H1 (cell line): ENCODE measurements around the gene TDRD1. TPM values are rescaled to one million over a fixed set of nuclear protein-coding genes. Genes with fewer than 3 reads are reported as not detected.

Source experiments
- CREB1 ChIP-seq: IDR thresholded peaks from 2 replicates; pipeline ENCODE4 v1.6.1; 2012; ENCODE audit warnings: inconsistent platforms
- POU5F1 ChIP-seq: IDR thresholded peaks from 2 replicates; pipeline ENCODE4 v1.6.1; 2011; ENCODE audit warnings: low read depth, mild to moderate bottlenecking, low read length, moderate library complexity
- RAD21 ChIP-seq, 2 experiments: IDR thresholded peaks in 1 of 2; conservative IDR thresholded peaks in 1 of 2; 2 replicates each; pipeline ENCODE4 v1.6.1; 2011; ENCODE audit warnings: low read depth in 2 of 2, low read length in 2 of 2, improper control_type of control experiment in 1 of 2, inconsistent platforms in 1 of 2, mild to moderate bottlenecking in 1 of 2, moderate library complexity in 1 of 2
- TEAD4 ChIP-seq: IDR thresholded peaks from 2 replicates; pipeline ENCODE4 v1.6.1; 2012; ENCODE audit warnings: low read depth, low read length, inconsistent platforms, mixed read lengths
- polyA plus RNA-seq, 7 experiments: library from polyadenylated mRNA; depleted of rRNA in 3 of 7; stranded (reverse) in 5 of 7; unstranded in 2 of 7; fragments of >200 nt in 5 of 7; fragments of 200-250 nt in 2 of 7; gene quantifications; 1 replicate in 5 of 7; 2 replicates in 1 of 7; 4 replicates in 1 of 7; pipeline versions ENCODE4 v1.2.1 to v1.2.3, GENCODE V29; 2011 to 2013; ENCODE audit warnings: missing spikeins in 2 of 7, mixed read lengths in 2 of 7
- total RNA-seq: library from RNA; stranded (reverse); fragmentation: NEBNext Ultra II Directional; extraction: Animal tissue kit (Norgen Biotek cat#: 25700); gene quantifications from 2 replicates; pipeline ENCODE4 v1.2.1, GENCODE V29; 2021
- TF ChIP-seq, protein P1 (sequence below): fragments of 300-600 bp; sonication (generic); IDR thresholded peaks from 2 replicates; pipeline ENCODE4 v1.7.1; 2012; ENCODE audit warnings: low read length, moderate library complexity, mild to moderate bottlenecking, inconsistent platforms; ENCODE audit not compliant: insufficient replicate concordance

Gene TDRD1
- total and polyA plus RNA-seq, 2 of the 8 experiments (the other 6 are each of a cell fraction or from before 2014, with no cell fraction given), result 0.02 to 0.71 TPM

DNA sequence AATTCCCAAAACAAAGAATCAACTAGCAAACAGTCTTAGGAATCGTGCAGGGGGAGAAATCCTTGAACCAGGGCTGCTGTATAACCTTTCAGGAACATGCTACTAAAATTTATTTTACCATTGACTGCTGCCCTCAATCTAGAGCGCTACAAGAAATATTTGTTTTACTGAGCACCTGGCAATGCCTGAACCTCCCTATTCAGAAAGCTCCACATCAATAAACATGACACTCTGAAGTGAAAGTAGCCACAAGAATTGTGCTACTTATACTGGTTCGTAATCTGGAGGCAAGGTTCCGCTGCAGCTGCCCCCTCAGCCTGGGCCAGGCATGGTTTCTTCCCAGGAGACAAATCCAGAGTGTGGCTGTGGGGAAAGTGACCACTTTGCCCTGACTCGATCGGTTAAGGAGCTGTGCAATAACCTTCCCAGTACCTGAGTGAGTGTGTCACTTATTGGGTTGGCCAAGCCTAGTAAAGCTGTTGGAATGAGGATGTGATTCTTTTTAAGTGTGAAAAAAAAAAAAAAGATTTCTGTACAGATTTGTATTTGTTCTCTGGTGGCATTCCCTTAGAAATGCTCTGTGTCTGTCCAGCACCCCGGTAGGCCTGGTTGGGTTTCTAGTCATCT, 67.6 kb downstream of the TDRD1 start (continued):
- TF ChIP-seq, protein P1, sequence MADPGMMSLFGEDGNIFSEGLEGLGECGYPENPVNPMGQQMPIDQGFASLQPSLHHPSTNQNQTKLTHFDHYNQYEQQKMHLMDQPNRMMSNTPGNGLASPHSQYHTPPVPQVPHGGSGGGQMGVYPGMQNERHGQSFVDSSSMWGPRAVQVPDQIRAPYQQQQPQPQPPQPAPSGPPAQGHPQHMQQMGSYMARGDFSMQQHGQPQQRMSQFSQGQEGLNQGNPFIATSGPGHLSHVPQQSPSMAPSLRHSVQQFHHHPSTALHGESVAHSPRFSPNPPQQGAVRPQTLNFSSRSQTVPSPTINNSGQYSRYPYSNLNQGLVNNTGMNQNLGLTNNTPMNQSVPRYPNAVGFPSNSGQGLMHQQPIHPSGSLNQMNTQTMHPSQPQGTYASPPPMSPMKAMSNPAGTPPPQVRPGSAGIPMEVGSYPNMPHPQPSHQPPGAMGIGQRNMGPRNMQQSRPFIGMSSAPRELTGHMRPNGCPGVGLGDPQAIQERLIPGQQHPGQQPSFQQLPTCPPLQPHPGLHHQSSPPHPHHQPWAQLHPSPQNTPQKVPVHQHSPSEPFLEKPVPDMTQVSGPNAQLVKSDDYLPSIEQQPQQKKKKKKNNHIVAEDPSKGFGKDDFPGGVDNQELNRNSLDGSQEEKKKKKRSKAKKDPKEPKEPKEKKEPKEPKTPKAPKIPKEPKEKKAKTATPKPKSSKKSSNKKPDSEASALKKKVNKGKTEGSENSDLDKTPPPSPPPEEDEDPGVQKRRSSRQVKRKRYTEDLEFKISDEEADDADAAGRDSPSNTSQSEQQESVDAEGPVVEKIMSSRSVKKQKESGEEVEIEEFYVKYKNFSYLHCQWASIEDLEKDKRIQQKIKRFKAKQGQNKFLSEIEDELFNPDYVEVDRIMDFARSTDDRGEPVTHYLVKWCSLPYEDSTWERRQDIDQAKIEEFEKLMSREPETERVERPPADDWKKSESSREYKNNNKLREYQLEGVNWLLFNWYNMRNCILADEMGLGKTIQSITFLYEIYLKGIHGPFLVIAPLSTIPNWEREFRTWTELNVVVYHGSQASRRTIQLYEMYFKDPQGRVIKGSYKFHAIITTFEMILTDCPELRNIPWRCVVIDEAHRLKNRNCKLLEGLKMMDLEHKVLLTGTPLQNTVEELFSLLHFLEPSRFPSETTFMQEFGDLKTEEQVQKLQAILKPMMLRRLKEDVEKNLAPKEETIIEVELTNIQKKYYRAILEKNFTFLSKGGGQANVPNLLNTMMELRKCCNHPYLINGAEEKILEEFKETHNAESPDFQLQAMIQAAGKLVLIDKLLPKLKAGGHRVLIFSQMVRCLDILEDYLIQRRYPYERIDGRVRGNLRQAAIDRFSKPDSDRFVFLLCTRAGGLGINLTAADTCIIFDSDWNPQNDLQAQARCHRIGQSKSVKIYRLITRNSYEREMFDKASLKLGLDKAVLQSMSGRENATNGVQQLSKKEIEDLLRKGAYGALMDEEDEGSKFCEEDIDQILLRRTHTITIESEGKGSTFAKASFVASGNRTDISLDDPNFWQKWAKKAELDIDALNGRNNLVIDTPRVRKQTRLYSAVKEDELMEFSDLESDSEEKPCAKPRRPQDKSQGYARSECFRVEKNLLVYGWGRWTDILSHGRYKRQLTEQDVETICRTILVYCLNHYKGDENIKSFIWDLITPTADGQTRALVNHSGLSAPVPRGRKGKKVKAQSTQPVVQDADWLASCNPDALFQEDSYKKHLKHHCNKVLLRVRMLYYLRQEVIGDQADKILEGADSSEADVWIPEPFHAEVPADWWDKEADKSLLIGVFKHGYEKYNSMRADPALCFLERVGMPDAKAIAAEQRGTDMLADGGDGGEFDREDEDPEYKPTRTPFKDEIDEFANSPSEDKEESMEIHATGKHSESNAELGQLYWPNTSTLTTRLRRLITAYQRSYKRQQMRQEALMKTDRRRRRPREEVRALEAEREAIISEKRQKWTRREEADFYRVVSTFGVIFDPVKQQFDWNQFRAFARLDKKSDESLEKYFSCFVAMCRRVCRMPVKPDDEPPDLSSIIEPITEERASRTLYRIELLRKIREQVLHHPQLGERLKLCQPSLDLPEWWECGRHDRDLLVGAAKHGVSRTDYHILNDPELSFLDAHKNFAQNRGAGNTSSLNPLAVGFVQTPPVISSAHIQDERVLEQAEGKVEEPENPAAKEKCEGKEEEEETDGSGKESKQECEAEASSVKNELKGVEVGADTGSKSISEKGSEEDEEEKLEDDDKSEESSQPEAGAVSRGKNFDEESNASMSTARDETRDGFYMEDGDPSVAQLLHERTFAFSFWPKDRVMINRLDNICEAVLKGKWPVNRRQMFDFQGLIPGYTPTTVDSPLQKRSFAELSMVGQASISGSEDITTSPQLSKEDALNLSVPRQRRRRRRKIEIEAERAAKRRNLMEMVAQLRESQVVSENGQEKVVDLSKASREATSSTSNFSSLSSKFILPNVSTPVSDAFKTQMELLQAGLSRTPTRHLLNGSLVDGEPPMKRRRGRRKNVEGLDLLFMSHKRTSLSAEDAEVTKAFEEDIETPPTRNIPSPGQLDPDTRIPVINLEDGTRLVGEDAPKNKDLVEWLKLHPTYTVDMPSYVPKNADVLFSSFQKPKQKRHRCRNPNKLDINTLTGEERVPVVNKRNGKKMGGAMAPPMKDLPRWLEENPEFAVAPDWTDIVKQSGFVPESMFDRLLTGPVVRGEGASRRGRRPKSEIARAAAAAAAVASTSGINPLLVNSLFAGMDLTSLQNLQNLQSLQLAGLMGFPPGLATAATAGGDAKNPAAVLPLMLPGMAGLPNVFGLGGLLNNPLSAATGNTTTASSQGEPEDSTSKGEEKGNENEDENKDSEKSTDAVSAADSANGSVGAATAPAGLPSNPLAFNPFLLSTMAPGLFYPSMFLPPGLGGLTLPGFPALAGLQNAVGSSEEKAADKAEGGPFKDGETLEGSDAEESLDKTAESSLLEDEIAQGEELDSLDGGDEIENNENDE, result no peak
- TF ChIP-seq RAD21 (IDR thresholded peaks at IDR 0.05 in 1 of 2, conservative IDR thresholded peaks at IDR 0.05 in 1 of 2; ENCODE audit: low read depth in 2 of 2, low read length in 2 of 2) (no peak), TEAD4 (no peak), POU5F1 (no peak), CREB1 (no peak)
